ENCODE results near the gene NIM1K. TPM values are rescaled to one million over a fixed set of nuclear protein-coding genes. Genes with fewer than 3 reads are reported as not detected.
A peak's percentile ranks its signal among the peaks of the same experiment; 100 is the strongest.

Gene NIM1K
- total and polyA plus RNA-seq, 2 donors (not counting 1 experiment from before 2014, with no cell fraction given) = 1.7 to 14.7 TPM

- H3K36me3 ChIP-seq (ENCODE audit: control insufficient read depth, insufficient read depth, low read length) = no peaks in the 10 kb centered on the region
- no peak overlapping the region for H2AFZ ChIP-seq (ENCODE audit: low read length)
- no peak overlapping the region for H3K9ac ChIP-seq (ENCODE audit: insufficient read depth, low read length)
- no peak overlapping the region for H3K4me3 ChIP-seq (replicated peaks in 1 of 4; ENCODE audit: control extremely low read depth in 1 of 4, insufficient read depth in 1 of 4, low read depth in 3 of 4, low read length in 4 of 4)
- no peak for TF ChIP-seq CTCF (conservative IDR thresholded peaks at IDR 0.05 in 1 of 2, IDR thresholded peaks at IDR 0.05 in 1 of 2; ENCODE audit: low read depth in 1 of 2, low read length in 2 of 2)
- no peak for TF ChIP-seq EZH2 (IDR thresholded peaks at IDR 0.05; ENCODE audit: low read length, missing control alignments)
- DNase-seq (ENCODE audit: low read depth in 2 of 2) = no peak
- H3K9me3 ChIP-seq (ENCODE audit: control insufficient read depth, insufficient read depth, low read depth, low read length) = no peaks in the 10 kb centered on the region
- H3K27me3 ChIP-seq (ENCODE audit: control insufficient read depth, insufficient read depth, low read length) = no peaks in the 10 kb centered on the region
- peaks cover 3% of the 10 kb centered on the region for H4K20me1 ChIP-seq (ENCODE audit: control insufficient read depth, extremely low read depth, insufficient read depth, low read length)
- H3K4me2 ChIP-seq (ENCODE audit: extremely low read depth, insufficient read depth, low read length) = no peak overlapping the region
- peaks cover under 1% of the 10 kb centered on the region for H3K4me1 ChIP-seq (ENCODE audit: control insufficient read depth, extremely low read depth, insufficient read depth, low read length)
- no peak overlapping the region for H3K27ac ChIP-seq (ENCODE audit: insufficient read depth, low read length)
- H3K79me2 ChIP-seq (ENCODE audit: control insufficient read depth, insufficient read depth, low read length) = peaks cover 35% of the 10 kb centered on the region
These were observed 122.7 kb downstream of the NIM1K start for GRCh38 chr5:43314724-43315123.

- no peak for TF ChIP-seq EZH2 (IDR thresholded peaks at IDR 0.05; ENCODE audit: low read length, missing control alignments)
- no peak for TF ChIP-seq CTCF (conservative IDR thresholded peaks at IDR 0.05 in 1 of 2, IDR thresholded peaks at IDR 0.05 in 1 of 2; ENCODE audit: low read depth in 1 of 2, low read length in 2 of 2)
- H4K20me1 ChIP-seq (ENCODE audit: control insufficient read depth, extremely low read depth, insufficient read depth, low read length) = no peaks in the 10 kb centered on the region
- DNase-seq (ENCODE audit: low read depth in 2 of 2) = peak in 1 of 2 donors; percentile 66
- H3K9ac ChIP-seq (ENCODE audit: insufficient read depth, low read length) = no peak overlapping the region
- no peaks in the 10 kb centered on the region for H3K9me3 ChIP-seq (ENCODE audit: control insufficient read depth, insufficient read depth, low read depth, low read length)
- H2AFZ ChIP-seq (ENCODE audit: low read length) = no peak overlapping the region
- H3K79me2 ChIP-seq (ENCODE audit: control insufficient read depth, insufficient read depth, low read length) = peaks cover 30% of the 10 kb centered on the region
- H3K4me2 ChIP-seq (ENCODE audit: extremely low read depth, insufficient read depth, low read length) = no peak overlapping the region
- H3K27ac ChIP-seq (ENCODE audit: insufficient read depth, low read length) = no peak overlapping the region
- no peak overlapping the region for H3K4me3 ChIP-seq (replicated peaks in 1 of 4; ENCODE audit: control extremely low read depth in 1 of 4, insufficient read depth in 1 of 4, low read depth in 3 of 4, low read length in 4 of 4)
- no peaks in the 10 kb centered on the region for H3K27me3 ChIP-seq (ENCODE audit: control insufficient read depth, insufficient read depth, low read length)
- no peaks in the 10 kb centered on the region for H3K4me1 ChIP-seq (ENCODE audit: control insufficient read depth, extremely low read depth, insufficient read depth, low read length)
- no peaks in the 10 kb centered on the region for H3K36me3 ChIP-seq (ENCODE audit: control insufficient read depth, insufficient read depth, low read length)
These were observed 123.2 kb downstream of the NIM1K start for GRCh38 chr5:43315263-43315662.

GRCh38 chr5:43315682-43316081 lies 123.7 kb downstream of the NIM1K start:
- Histone ChIP-seq H3K27me3 (ENCODE audit: control insufficient read depth, insufficient read depth, low read length) (no peaks in the 10 kb centered on the region), H3K4me3 (replicated peaks in 1 of 4; ENCODE audit: control extremely low read depth in 1 of 4, insufficient read depth in 1 of 4, low read depth in 3 of 4, low read length in 4 of 4) (no peak overlapping the region), H3K9ac (ENCODE audit: insufficient read depth, low read length) (no peak overlapping the region), H3K9me3 (ENCODE audit: control insufficient read depth, insufficient read depth, low read depth, low read length) (no peaks in the 10 kb centered on the region), H3K79me2 (ENCODE audit: control insufficient read depth, insufficient read depth, low read length) (peaks cover 26% of the 10 kb centered on the region), H3K4me1 (ENCODE audit: control insufficient read depth, extremely low read depth, insufficient read depth, low read length) (no peaks in the 10 kb centered on the region), H3K4me2 (ENCODE audit: extremely low read depth, insufficient read depth, low read length) (no peak overlapping the region), H4K20me1 (ENCODE audit: control insufficient read depth, extremely low read depth, insufficient read depth, low read length) (no peaks in the 10 kb centered on the region), H3K27ac (ENCODE audit: insufficient read depth, low read length) (no peak overlapping the region), H3K36me3 (ENCODE audit: control insufficient read depth, insufficient read depth, low read length) (no peaks in the 10 kb centered on the region), H2AFZ (ENCODE audit: low read length) (no peak overlapping the region)
- TF ChIP-seq EZH2 (IDR thresholded peaks at IDR 0.05; ENCODE audit: low read length, missing control alignments) = no peak
- TF ChIP-seq CTCF (conservative IDR thresholded peaks at IDR 0.05 in 1 of 2, IDR thresholded peaks at IDR 0.05 in 1 of 2; ENCODE audit: low read depth in 1 of 2, low read length in 2 of 2) = no peak
- DNase-seq (ENCODE audit: low read depth in 2 of 2) = no peak

All from fibroblast of lung (primary cell).